ENCODE results near the gene CAMTA1.

CAMTA1 gene

DNA sequence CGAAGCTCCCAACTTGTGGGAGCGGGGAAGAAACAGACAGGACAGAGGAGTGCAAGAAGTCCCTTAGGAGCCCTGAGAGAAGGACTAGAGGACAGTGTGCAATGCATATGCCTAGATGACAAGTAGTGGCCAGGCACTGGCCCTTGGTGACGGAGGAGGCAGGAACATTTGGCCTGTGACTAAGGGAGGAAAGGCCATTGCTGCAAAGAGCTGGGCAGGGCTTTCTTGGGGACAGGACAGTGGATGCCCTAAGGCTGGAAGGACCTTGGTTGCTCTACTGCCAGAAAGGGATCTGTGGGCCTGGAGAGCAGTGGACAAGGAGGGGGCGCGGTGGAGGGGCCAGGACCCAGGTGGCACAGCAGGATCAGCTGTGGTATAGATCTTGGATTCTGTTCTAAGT lies 481.3 kb downstream of the CAMTA1 start:
- no peak for ATAC-seq
- peak in 1 of 2 donors; percentile 25 for DNase-seq (ENCODE audit: low spot score in 2 of 2)
- Mint-ChIP-seq H3K9me3 (peaks cover 16% of the 10 kb centered on the region), H3K36me3 (no peaks in the 10 kb centered on the region), H3K4me3 (no peak overlapping the region), H3K4me1 (no peaks in the 10 kb centered on the region), H3K27ac (no peak overlapping the region)

DNA sequence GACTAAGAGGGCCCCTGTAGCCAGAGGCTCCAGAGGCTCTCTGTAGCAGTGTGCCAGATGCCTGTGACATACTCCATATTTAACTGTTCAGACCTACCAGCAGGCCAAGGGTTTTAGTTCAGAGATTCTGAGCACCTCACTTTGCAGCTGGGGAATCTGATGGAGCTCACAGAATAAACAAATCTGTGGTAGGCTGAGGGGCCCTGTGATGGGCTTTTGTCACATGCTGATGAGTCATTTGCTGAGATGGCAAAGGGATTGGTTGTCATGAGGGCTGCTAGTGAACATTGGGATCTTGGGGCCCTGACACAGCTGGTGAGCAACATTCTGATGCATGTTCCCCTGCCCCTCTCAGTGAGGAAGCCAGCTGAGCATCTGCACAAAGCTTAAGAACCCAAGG lies 482.2 kb downstream of the CAMTA1 start:
- Mint-ChIP-seq H3K36me3 (no peaks in the 10 kb centered on the region), H3K4me1 (no peaks in the 10 kb centered on the region), H3K4me3 (no peak overlapping the region), H3K9me3 (peaks cover 16% of the 10 kb centered on the region), H3K27ac (no peak overlapping the region)
- ATAC-seq (no peak), DNase-seq (ENCODE audit: low spot score in 2 of 2) (peak in 1 of 2 donors; percentile 10)

DNA sequence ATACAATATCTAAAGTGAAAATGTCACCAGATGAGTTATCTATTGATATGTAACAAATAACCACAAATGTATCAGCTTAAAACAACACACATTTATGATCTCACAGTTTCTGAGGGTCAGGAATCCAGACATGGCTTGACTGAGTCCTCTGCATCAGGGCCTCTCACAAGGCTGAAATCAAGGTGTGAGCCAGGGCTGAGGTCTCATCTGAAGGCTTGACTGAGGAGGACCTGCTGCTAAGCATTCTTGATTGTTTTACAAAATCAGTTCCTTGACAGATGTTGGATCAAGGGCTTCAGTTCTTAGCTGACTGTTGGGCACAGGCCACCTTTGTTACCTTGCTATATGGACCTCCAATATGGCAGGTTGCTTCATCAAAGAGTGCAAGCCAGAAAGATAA lies 483.7 kb downstream of the CAMTA1 start:
- no peak overlapping the region for H3K4me3 Mint-ChIP-seq
- H3K36me3 Mint-ChIP-seq: no peaks in the 10 kb centered on the region
- ATAC-seq (no peak), DNase-seq (ENCODE audit: low spot score in 2 of 2) (no peak)
- no peak overlapping the region for H3K27ac Mint-ChIP-seq
- no peaks in the 10 kb centered on the region for H3K4me1 Mint-ChIP-seq
- peaks cover 16% of the 10 kb centered on the region for H3K9me3 Mint-ChIP-seq

DNA sequence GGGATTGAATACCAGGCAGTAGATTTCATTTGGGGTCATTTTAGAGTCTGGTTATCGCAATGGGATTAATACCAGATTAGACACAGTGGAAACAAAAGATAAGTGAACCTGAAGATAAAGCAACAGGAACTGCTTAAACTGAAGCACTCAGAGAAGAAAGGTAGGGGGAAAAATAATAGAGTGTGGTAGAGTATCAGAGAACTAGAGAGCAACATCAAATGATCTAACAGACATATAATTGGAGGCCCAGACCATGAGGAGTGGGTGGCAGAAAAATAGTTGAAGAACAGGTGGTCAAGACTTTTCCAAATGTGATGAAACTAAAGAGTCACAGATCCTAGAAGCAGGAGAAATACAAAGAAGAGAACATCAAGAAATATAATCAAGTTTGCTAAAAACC lies 484.3 kb downstream of the CAMTA1 start:
- Mint-ChIP-seq H3K4me1 (no peaks in the 10 kb centered on the region), H3K36me3 (no peaks in the 10 kb centered on the region), H3K27ac (no peak overlapping the region), H3K4me3 (no peak overlapping the region), H3K9me3 (peaks cover 16% of the 10 kb centered on the region)
- no peak for DNase-seq (ENCODE audit: low spot score in 2 of 2)
- ATAC-seq: no peak

DNA sequence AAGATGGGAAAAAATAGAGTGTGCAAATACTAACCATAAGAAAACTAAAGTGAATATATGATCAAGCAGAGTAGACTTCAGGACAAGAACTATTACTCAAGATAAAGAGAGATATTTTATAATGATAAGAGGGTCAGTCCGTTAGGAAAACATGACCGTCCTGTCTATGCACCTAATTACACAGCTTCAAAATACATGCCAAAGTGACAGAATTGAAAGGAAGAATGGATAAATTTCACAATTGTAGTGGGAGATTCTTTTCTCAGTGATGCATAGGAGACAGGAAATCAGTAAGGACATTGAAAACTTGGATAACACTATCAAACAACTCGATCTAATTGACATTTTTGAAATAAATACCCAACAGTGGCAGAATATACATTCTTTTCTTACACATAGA lies 489.0 kb downstream of the CAMTA1 start:
- ATAC-seq (no peak), DNase-seq (ENCODE audit: low spot score in 2 of 2) (no peak)
- Mint-ChIP-seq H3K4me3 (no peak overlapping the region), H3K36me3 (no peaks in the 10 kb centered on the region), H3K9me3 (peaks cover 19% of the 10 kb centered on the region), H3K27ac (no peak overlapping the region), H3K4me1 (no peaks in the 10 kb centered on the region)

- ATAC-seq (no peak), DNase-seq (ENCODE audit: low spot score in 2 of 2) (no peak)
- H3K9me3 Mint-ChIP-seq: peaks cover 11% of the 10 kb centered on the region
Measured at GRCh38 chr1:7278045-7278444, 492.8 kb downstream of the CAMTA1 start.

DNA sequence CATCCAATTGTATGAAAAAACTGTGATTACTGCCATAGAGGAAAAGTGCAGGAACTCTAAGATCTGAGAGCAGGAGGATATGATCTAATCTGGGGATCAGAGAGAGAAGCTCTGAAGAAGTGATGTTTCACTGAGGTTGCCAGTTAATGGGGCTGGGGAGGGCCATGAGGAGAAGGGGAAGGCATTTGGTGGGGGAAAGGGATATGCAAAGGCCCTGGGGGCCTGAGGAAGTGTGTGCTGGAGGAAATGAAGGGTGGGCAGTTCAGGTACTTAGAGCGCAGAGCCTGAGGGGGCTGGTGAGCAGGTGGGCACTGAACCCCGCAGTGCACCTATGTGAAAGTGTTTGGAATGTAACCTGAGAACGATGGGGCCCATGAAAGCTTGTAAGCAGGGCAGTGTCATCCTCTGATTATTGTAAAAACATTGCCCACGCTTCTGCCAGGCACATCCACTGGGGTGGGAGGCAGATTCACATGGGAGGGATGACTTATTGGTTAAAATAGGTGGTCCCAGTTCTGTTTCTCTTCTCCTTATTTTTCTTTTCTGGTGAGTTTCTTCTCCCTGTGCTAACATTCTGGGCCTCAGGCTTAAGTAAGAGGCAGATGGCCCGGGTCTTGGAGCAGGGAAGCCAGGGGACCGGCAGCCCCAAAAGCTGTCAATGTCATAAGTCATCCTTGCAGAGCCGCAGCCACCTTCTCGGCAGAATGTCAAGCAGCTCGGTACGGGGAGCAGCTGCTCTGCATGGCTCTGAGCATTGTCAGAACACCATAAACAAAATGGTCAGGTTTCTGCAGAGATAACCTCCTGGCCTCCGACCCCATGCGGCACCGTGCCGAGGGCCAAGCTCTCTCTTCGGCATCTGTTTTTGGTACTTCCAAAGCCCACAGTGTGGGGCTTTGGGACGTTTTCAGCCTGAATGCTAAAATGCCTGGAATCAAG lies 493.8 kb downstream of the CAMTA1 start:
- Mint-ChIP-seq H3K4me1 (no peaks in the 10 kb centered on the region), H3K4me3 (no peak overlapping the region), H3K9me3 (peaks cover 11% of the 10 kb centered on the region), H3K27ac (no peak overlapping the region), H3K36me3 (no peaks in the 10 kb centered on the region)
- ATAC-seq: no peak
- no peak for DNase-seq (ENCODE audit: low spot score in 2 of 2)

More at GRCh38 chr1:7278045-7278444, 492.8 kb downstream of the CAMTA1 start:
- no peaks in the 10 kb centered on the region for H3K36me3 Mint-ChIP-seq
- H3K27ac Mint-ChIP-seq: no peak overlapping the region
- no peak overlapping the region for H3K4me3 Mint-ChIP-seq
- H3K4me1 Mint-ChIP-seq: no peaks in the 10 kb centered on the region

- no peak overlapping the region for H3K27ac Mint-ChIP-seq
- H3K9me3 Mint-ChIP-seq: peaks cover 11% of the 10 kb centered on the region
- DNase-seq (ENCODE audit: low spot score in 2 of 2) (no peak), ATAC-seq (no peak)
- no peaks in the 10 kb centered on the region for H3K36me3 Mint-ChIP-seq
- H3K4me3 Mint-ChIP-seq: no peak overlapping the region
- no peaks in the 10 kb centered on the region for H3K4me1 Mint-ChIP-seq
Measured at GRCh38 chr1:7279769-7280168, 494.5 kb downstream of the CAMTA1 start.

- DNase-seq (ENCODE audit: low spot score in 2 of 2) (peak in 1 of 2 donors; percentile 28), ATAC-seq (no peak)
- peaks cover 8% of the 10 kb centered on the region for H3K9me3 Mint-ChIP-seq
- no peaks in the 10 kb centered on the region for H3K4me1 Mint-ChIP-seq
- no peak overlapping the region for H3K27ac Mint-ChIP-seq
- H3K36me3 Mint-ChIP-seq: no peaks in the 10 kb centered on the region
- H3K4me3 Mint-ChIP-seq: no peak overlapping the region
Measured at GRCh38 chr1:7280347-7280960, 495.2 kb downstream of the CAMTA1 start.

DNA sequence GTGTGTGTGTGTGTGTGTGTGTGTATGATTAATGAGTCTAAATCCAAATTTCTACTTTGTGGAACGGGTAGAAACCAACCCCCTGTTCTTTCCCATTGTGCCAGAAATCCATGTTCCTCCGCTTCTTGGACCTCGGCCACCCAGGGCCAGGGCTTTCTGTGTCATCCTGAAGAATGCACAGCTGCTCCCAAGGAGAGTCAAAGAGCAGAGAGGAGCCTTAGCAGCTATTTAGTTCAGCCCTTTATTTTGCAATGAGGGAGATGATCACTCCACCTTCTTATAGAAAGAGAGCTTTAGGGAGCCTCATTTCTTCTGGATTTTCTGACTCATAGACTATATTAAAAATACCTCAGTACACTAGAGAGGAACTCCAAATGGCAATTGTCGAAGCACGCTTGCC lies 496.6 kb downstream of the CAMTA1 start:
- Mint-ChIP-seq H3K9me3 (peaks cover 7% of the 10 kb centered on the region), H3K27ac (no peak overlapping the region), H3K36me3 (no peaks in the 10 kb centered on the region), H3K4me3 (no peak overlapping the region), H3K4me1 (no peaks in the 10 kb centered on the region)
- ATAC-seq (no peak), DNase-seq (ENCODE audit: low spot score in 2 of 2) (peak in 1 of 2 donors; percentile 12)

GRCh38 chr1:7284839-7285435 lies 499.7 kb downstream of the CAMTA1 start:
- no peak for DNase-seq (ENCODE audit: low spot score in 2 of 2)
- peaks cover 2% of the 10 kb centered on the region for H3K9me3 Mint-ChIP-seq
- H3K4me3 Mint-ChIP-seq: no peak overlapping the region
- no peaks in the 10 kb centered on the region for H3K4me1 Mint-ChIP-seq
- no peaks in the 10 kb centered on the region for H3K36me3 Mint-ChIP-seq
- no peak overlapping the region for H3K27ac Mint-ChIP-seq
- no peak for ATAC-seq

DNA sequence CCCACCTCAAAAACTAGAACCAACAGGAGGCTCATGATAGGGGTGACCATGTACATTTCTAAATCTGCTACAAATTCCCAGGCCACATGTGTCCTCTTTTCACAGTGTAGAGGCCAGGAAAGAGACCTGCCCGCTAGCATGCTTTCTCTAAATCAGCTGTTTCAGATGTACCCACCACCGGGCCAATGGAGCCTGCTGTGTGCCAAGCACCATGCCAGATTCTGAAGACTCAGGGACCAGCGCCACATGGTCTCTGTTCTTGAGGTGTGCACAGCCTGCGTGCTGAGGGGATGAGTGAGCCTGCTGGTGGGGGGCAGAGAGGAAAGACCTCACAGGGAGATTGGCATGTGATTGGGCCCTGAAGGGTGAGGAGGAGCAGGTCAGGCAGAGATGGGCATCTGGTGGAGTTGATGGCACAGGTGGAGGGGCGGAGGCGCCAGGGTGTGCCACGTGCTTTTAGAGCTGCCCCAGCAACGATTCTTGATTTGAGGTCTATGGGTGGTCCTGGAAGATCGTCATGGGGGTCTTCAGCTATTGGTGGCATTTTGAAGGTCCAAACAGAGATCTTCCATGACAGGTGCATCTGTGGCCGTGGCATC lies 500.7 kb downstream of the CAMTA1 start:
- H3K27ac Mint-ChIP-seq: peak overlapping the region; percentile 36
- H3K36me3 Mint-ChIP-seq: no peaks in the 10 kb centered on the region
- H3K4me1 Mint-ChIP-seq: no peaks in the 10 kb centered on the region
- H3K9me3 Mint-ChIP-seq: peaks cover 2% of the 10 kb centered on the region
- H3K4me3 Mint-ChIP-seq: no peak overlapping the region
- DNase-seq (ENCODE audit: low spot score in 2 of 2) (no peak), ATAC-seq (no peak)

GRCh38 chr1:7287013-7287412 lies 501.8 kb downstream of the CAMTA1 start:
- no peaks in the 10 kb centered on the region for H3K4me1 Mint-ChIP-seq
- no peak overlapping the region for H3K4me3 Mint-ChIP-seq
- DNase-seq (ENCODE audit: low spot score in 2 of 2): no peak
- H3K36me3 Mint-ChIP-seq: no peaks in the 10 kb centered on the region
- no peak overlapping the region for H3K27ac Mint-ChIP-seq
- H3K9me3 Mint-ChIP-seq: peaks cover 2% of the 10 kb centered on the region
- ATAC-seq: no peak

DNA sequence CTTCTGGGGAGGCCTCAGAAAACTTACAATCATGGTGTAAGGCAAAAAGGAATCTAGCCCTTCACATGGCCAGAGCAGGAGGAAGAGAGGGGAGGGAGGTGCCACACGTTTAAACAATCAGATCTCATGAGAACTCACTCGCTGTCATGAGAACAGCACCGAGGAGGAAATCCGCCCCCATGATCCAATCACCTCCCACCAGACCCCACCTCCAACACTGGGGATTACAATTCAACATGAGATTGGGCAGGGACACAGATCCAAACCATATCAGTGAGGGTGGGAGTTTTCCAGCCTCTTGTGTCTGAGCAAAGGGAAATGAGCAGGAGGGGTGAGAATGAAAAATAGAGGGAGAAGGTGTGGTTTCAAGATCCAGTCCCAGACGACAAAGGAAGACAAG lies 503.7 kb downstream of the CAMTA1 start:
- H3K4me1 Mint-ChIP-seq: no peaks in the 10 kb centered on the region

DNA sequence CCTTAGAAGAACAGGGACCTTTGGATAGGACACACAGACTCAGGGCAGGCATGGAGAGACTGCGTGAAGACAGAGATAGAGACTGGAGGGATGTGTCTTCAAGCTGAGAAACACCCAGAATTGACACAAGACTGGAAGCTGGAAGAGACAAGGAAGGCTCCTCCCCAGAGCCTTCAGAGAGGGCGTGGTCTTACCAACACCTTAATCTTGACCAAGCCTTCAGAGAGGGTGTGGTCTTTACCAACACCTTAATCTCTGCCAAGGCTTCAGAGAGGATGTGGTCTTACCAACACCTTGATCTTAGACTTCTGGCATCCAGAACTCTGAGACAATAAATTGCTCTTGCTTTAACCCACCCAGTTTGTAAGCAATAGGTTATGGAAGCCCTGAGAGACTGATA lies 504.4 kb downstream of the CAMTA1 start:
- no peak for DNase-seq (ENCODE audit: low spot score in 2 of 2)
- ATAC-seq: no peak
- H3K4me1 Mint-ChIP-seq: no peaks in the 10 kb centered on the region
- peaks cover 2% of the 10 kb centered on the region for H3K9me3 Mint-ChIP-seq
- H3K36me3 Mint-ChIP-seq: no peaks in the 10 kb centered on the region
- no peak overlapping the region for H3K4me3 Mint-ChIP-seq
- no peak overlapping the region for H3K27ac Mint-ChIP-seq

More for the DNA sequence above, 503.7 kb downstream of the CAMTA1 start:
- Mint-ChIP-seq H3K36me3 (no peaks in the 10 kb centered on the region), H3K9me3 (peaks cover 2% of the 10 kb centered on the region), H3K4me3 (no peak overlapping the region), H3K27ac (no peak overlapping the region)
- DNase-seq (ENCODE audit: low spot score in 2 of 2) (no peak), ATAC-seq (no peak)
